Measurements from ENCODE around the gene SORBS1. TPM values are rescaled to one million over a fixed set of nuclear protein-coding genes. Genes with fewer than 3 reads are reported as not detected.

SORBS1 gene
- total RNA-seq, 1 donor from 2014 or later = 5.1 TPM

DNA sequence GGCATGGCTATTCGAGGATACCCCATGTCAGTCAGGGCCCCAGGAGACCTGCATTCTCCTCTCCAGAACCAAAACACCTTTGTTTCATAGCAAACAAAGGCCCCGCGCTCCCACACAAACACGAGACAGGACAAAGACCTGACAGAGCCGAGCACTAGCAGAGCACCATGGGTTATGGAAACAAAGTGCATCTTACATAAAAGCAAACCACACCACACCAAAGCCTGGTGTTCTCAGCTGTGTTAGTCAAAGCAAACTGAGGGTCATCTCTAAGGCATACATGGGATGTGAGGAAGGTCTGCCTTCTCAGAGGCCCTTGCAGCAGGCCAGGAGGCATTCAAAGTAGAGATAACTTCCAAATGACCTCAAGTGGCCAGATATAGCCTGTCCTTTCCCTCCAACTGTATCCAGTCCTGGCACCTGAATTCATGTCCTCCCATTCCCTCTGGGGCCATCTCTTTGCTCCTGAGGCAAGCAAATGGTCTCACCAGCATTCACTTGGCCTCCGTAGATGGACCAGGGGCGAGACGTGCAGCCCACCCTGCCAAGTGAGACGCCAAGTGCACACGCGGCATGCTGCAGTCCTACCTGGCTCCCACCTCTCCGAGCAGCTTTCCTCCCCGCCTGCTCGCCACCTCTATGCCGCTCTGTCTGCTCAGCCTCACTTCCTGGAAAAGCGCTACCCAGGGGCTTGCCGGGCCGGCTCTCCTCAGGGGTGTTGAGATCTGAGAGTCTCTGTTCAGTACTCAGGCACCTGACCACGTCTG, 225.1 kb downstream of the SORBS1 start:
- no peak overlapping the region for H3K27ac Mint-ChIP-seq (ENCODE audit: unreplicated experiment)

DNA sequence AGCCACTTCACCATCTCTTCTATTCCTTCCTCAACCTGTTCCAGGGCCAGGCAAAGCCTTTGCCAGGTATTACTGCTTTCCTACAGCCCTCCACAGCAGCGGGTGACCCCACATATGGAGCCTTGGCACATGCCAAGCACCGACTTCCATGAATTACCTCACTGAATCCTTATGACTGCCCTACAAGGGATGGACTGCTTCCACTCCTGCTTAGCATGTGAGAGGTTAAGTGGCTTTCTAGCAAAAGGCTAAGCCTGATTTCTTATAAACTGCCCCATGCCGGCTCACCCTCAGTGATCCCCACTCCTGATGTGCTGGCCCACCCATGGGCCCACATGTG, 226.4 kb downstream of the SORBS1 start:
- peaks cover 5% of the 10 kb centered on the region for H3K36me3 Mint-ChIP-seq (ENCODE audit: low read depth, unreplicated experiment)
- Histone ChIP-seq H3K79me2 (ENCODE audit: insufficient read depth, low read length) (no peaks in the 10 kb centered on the region), H3K9ac (ENCODE audit: low read length) (peak overlapping the region; percentile 65), H3K4me3 (ENCODE audit: insufficient read depth, low read depth, low read length) (no peak overlapping the region), H2AFZ (ENCODE audit: low read depth, low read length) (peak overlapping the region; percentile 80), H4K20me1 (ENCODE audit: insufficient read depth, low read length) (no peaks in the 10 kb centered on the region), H3K27me3 (ENCODE audit: insufficient read depth, low read length) (no peaks in the 10 kb centered on the region), H3K4me1 (ENCODE audit: insufficient read depth, low read length) (peaks cover 15% of the 10 kb centered on the region), H3K27ac (ENCODE audit: low read depth, low read length) (peak overlapping the region; percentile 85), H3K4me2 (ENCODE audit: low read length) (peak overlapping the region; percentile 61), H3K36me3 (ENCODE audit: insufficient read depth, low read length) (no peaks in the 10 kb centered on the region), H3K9me3 (ENCODE audit: insufficient read depth, low read depth, low read length) (no peaks in the 10 kb centered on the region)
- H3K4me1 Mint-ChIP-seq (ENCODE audit: low read depth, unreplicated experiment) = peaks cover 12% of the 10 kb centered on the region
- FAIRE-seq (no peak), DNase-seq (ENCODE audit: low read depth) (no peak)
- no peak for TF ChIP-seq EZH2 (IDR thresholded peaks at IDR 0.05; ENCODE audit: insufficient read depth, low read length)
- TF ChIP-seq, protein P1, sequence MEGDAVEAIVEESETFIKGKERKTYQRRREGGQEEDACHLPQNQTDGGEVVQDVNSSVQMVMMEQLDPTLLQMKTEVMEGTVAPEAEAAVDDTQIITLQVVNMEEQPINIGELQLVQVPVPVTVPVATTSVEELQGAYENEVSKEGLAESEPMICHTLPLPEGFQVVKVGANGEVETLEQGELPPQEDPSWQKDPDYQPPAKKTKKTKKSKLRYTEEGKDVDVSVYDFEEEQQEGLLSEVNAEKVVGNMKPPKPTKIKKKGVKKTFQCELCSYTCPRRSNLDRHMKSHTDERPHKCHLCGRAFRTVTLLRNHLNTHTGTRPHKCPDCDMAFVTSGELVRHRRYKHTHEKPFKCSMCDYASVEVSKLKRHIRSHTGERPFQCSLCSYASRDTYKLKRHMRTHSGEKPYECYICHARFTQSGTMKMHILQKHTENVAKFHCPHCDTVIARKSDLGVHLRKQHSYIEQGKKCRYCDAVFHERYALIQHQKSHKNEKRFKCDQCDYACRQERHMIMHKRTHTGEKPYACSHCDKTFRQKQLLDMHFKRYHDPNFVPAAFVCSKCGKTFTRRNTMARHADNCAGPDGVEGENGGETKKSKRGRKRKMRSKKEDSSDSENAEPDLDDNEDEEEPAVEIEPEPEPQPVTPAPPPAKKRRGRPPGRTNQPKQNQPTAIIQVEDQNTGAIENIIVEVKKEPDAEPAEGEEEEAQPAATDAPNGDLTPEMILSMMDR (IDR thresholded peaks at IDR 0.05; ENCODE audit: insufficient read depth, low read depth, low read length) = no peak
- no peaks in the 10 kb centered on the region for H3K9me3 Mint-ChIP-seq (ENCODE audit: unreplicated experiment)
- no peak overlapping the region for H3K4me3 Mint-ChIP-seq (ENCODE audit: unreplicated experiment)
- H3K27me3 Mint-ChIP-seq (ENCODE audit: low read depth, unreplicated experiment) = peaks cover 4% of the 10 kb centered on the region
- no peak overlapping the region for H3K27ac Mint-ChIP-seq (ENCODE audit: unreplicated experiment)

More for the DNA sequence above, 225.1 kb downstream of the SORBS1 start:
- FAIRE-seq (no peak), DNase-seq (ENCODE audit: low read depth) (no peak)
- no peaks in the 10 kb centered on the region for H3K9me3 ChIP-seq (ENCODE audit: insufficient read depth, low read depth, low read length)
- TF ChIP-seq EZH2 (IDR thresholded peaks at IDR 0.05; ENCODE audit: insufficient read depth, low read length) = no peak
- no peaks in the 10 kb centered on the region for H4K20me1 ChIP-seq (ENCODE audit: insufficient read depth, low read length)
- peaks cover 15% of the 10 kb centered on the region for H3K4me1 ChIP-seq (ENCODE audit: insufficient read depth, low read length)
- H3K4me2 ChIP-seq (ENCODE audit: low read length) = no peak overlapping the region
- H3K36me3 ChIP-seq (ENCODE audit: insufficient read depth, low read length) = no peaks in the 10 kb centered on the region
- H2AFZ ChIP-seq (ENCODE audit: low read depth, low read length) = no peak overlapping the region
- H3K4me3 Mint-ChIP-seq (ENCODE audit: unreplicated experiment) = no peak overlapping the region
- peaks cover 11% of the 10 kb centered on the region for H3K4me1 Mint-ChIP-seq (ENCODE audit: low read depth, unreplicated experiment)
- no peak overlapping the region for H3K27ac ChIP-seq (ENCODE audit: low read depth, low read length)
- H3K27me3 ChIP-seq (ENCODE audit: insufficient read depth, low read length) = no peaks in the 10 kb centered on the region
- H3K27me3 Mint-ChIP-seq (ENCODE audit: low read depth, unreplicated experiment) = peaks cover 4% of the 10 kb centered on the region
- H3K36me3 Mint-ChIP-seq (ENCODE audit: low read depth, unreplicated experiment) = peaks cover 5% of the 10 kb centered on the region
- H3K4me3 ChIP-seq (ENCODE audit: insufficient read depth, low read depth, low read length) = no peak overlapping the region
- no peak overlapping the region for H3K9ac ChIP-seq (ENCODE audit: low read length)
- no peaks in the 10 kb centered on the region for H3K9me3 Mint-ChIP-seq (ENCODE audit: unreplicated experiment)
- no peaks in the 10 kb centered on the region for H3K79me2 ChIP-seq (ENCODE audit: insufficient read depth, low read length)

DNA sequence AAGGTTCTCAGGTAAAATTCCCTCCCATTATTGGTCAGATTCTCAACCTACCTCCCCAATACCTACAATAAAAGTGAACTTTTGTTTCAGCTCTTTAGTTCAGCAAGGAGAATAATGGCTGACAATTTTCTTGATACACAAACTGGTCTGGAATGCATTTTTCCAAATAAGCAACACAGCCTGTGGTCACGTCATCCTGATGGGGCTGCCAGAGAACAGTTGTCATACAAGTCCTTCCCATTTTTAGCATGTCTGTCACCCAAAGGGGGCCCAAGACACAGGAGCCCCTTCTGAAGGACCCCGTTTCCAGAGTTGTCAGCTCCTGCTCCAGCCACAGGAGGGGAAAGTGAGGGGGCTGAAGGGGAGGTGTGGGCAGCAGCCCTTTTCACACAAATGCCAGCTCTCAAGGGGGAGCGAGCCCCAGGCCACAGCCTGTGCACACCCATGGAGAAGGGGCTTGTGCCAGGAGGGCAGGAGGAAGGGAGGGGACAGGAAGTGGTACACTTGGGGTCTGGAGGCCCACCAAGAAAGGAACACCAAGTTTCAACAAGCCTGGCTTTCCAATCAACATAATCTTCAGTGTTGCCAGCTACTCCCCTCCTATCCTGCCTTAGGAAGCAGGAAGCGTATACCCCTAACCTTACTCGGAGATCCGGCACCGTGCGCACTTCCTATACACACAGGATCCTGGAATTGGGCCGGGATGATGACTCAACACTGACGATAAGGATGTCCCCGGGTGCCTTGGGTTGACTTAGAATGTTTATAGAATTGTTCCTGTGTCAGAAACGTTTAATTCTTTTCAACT, 227.0 kb downstream of the SORBS1 start:
- Mint-ChIP-seq H3K9me3 (ENCODE audit: unreplicated experiment) (no peaks in the 10 kb centered on the region), H3K27ac (ENCODE audit: unreplicated experiment) (no peak overlapping the region), H3K4me3 (ENCODE audit: unreplicated experiment) (no peak overlapping the region), H3K36me3 (ENCODE audit: low read depth, unreplicated experiment) (peaks cover 5% of the 10 kb centered on the region), H3K27me3 (ENCODE audit: low read depth, unreplicated experiment) (peaks cover 4% of the 10 kb centered on the region), H3K4me1 (ENCODE audit: low read depth, unreplicated experiment) (peaks cover 16% of the 10 kb centered on the region)
- peaks cover 15% of the 10 kb centered on the region for H3K4me1 ChIP-seq (ENCODE audit: insufficient read depth, low read length)
- H3K27ac ChIP-seq (ENCODE audit: low read depth, low read length) = peak overlapping the region; percentile 85
- no peak overlapping the region for H3K4me3 ChIP-seq (ENCODE audit: insufficient read depth, low read depth, low read length)
- peak; percentile 81 for FAIRE-seq
- peak overlapping the region; percentile 61 for H3K4me2 ChIP-seq (ENCODE audit: low read length)
- no peaks in the 10 kb centered on the region for H3K9me3 ChIP-seq (ENCODE audit: insufficient read depth, low read depth, low read length)
- H4K20me1 ChIP-seq (ENCODE audit: insufficient read depth, low read length) = no peaks in the 10 kb centered on the region
- no peaks in the 10 kb centered on the region for H3K27me3 ChIP-seq (ENCODE audit: insufficient read depth, low read length)
- no peaks in the 10 kb centered on the region for H3K79me2 ChIP-seq (ENCODE audit: insufficient read depth, low read length)
- TF ChIP-seq, protein P1 (IDR thresholded peaks at IDR 0.05; ENCODE audit: insufficient read depth, low read depth, low read length) = no peak
- TF ChIP-seq EZH2 (IDR thresholded peaks at IDR 0.05; ENCODE audit: insufficient read depth, low read length) = no peak
- no peaks in the 10 kb centered on the region for H3K36me3 ChIP-seq (ENCODE audit: insufficient read depth, low read length)
- H3K9ac ChIP-seq (ENCODE audit: low read length) = peak overlapping the region; percentile 65
- DNase-seq (ENCODE audit: low read depth) = peak; percentile 92
- peak overlapping the region; percentile 80 for H2AFZ ChIP-seq (ENCODE audit: low read depth, low read length)

All from astrocyte (in vitro differentiated cells and primary cell).